ENCODE results near the gene BLOC1S4.

DNA sequence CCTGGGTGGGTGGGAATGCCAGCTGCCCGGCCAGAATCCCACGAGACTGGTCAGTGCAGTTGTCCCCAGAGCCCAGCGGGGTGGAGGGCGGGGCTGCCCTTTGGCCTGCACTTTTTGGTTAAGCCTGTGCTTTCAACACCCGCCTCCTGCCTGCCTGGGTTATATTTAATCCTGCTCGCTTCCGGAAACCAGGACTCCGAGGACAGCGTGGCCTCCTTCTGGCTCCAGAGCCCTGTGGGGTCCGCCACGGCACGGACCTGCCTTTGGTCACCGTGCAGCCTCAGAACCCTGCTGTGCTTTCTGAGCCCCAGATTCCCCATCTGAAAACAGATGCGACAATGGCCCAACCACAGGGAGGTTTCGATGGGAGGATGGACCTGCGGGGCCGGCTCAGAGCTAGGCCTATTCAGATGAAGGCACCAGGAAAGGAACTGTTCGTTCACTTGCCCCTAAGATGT lies 37.2 kb downstream of the BLOC1S4 start:
- TF ChIP-seq, protein P1, sequence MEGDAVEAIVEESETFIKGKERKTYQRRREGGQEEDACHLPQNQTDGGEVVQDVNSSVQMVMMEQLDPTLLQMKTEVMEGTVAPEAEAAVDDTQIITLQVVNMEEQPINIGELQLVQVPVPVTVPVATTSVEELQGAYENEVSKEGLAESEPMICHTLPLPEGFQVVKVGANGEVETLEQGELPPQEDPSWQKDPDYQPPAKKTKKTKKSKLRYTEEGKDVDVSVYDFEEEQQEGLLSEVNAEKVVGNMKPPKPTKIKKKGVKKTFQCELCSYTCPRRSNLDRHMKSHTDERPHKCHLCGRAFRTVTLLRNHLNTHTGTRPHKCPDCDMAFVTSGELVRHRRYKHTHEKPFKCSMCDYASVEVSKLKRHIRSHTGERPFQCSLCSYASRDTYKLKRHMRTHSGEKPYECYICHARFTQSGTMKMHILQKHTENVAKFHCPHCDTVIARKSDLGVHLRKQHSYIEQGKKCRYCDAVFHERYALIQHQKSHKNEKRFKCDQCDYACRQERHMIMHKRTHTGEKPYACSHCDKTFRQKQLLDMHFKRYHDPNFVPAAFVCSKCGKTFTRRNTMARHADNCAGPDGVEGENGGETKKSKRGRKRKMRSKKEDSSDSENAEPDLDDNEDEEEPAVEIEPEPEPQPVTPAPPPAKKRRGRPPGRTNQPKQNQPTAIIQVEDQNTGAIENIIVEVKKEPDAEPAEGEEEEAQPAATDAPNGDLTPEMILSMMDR (IDR thresholded peaks at IDR 0.05) = no peak
- TF ChIP-seq POLR2A (IDR thresholded peaks at IDR 0.05) = no peak

Measured in uterus (tissue), 2 donors.